Activated CD8-positive, alpha-beta memory T cell treated with anti-CD3 and anti-CD28 coated beads, Interleukin-2, amount 50 U/mL, for 48 hours (primary cell): ENCODE data around the gene PRXL2C.

ENCODE experiments used
- DNase-seq: peaks from one replicate; pipeline ENCODE4 v3.0.0-alpha.2; 2020

Gene PRXL2C

GRCh38 chr9:96609732-96610131 is 45.4 kb downstream of the PRXL2C start:
- no peak for DNase-seq

GRCh38 chr9:96607971-96608370 is 47.1 kb downstream of the PRXL2C start:
- no peak for DNase-seq

DNA sequence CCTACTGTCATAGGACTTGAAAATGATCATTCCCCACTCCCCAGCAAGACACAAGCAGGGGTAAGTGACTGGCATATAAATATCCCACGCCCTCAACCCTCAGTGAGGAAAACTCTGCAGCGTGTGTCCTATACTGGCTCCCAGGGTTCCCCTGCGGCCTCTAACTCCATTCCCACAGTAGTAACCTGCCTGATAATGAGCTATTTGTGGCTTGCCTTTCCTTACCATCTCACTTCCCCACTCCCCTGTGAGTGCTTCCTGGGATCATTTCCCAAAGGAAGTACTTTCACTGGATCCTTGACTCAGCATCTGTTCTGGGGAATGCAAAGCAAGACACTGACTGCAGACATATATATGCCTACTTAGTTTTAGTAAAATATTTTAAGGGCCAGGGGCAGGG is 49.8 kb downstream of the PRXL2C start:
- DNase-seq = no peak

DNA sequence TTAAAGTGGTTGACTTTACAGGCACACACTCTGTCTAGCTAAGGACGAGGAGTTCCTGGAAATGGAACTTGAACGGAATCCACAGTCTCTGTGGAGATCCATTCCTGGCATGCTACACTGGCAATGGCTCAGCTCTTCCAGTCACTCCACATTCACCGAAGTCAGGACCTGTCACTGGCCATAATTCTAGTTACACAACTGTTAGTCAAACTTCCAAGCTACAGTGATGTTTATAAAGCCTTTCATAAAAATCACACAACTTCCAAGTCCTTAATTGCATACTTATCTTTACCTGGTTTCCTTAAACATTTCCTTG is 51.2 kb downstream of the PRXL2C start:
- no peak for DNase-seq

DNA sequence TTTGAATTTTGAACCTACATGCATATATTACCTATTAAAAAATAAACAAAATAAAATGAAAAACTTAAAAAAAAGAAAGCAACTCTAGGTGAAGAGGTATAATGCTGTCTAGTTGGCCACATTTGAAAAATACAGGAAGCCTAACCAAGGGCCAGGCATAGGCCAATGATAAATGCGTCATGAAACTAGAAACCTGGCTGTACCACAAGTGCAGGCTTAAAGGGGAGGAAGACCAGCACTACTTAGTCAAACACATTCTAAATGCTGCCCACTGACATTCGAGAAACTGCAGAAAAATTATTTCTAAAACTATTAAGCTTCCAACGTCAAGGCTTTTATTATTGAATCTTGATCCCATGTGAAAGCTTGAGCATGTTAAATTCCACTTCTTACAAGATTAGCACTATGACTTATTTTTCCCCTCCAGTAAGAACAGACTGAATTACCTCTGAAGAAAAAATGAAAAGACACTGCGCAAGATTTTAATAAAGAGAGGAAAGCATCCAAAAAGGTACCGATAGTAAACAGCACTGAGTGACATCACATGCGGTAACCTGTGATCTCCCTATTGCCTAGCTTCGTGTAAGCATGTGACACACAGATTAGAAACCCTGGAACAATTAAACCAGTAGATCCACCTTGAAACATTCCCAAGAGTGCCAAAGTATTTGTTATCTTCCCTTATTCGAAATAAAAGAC is 51.7 kb downstream of the PRXL2C start:
- DNase-seq = no peak

DNA sequence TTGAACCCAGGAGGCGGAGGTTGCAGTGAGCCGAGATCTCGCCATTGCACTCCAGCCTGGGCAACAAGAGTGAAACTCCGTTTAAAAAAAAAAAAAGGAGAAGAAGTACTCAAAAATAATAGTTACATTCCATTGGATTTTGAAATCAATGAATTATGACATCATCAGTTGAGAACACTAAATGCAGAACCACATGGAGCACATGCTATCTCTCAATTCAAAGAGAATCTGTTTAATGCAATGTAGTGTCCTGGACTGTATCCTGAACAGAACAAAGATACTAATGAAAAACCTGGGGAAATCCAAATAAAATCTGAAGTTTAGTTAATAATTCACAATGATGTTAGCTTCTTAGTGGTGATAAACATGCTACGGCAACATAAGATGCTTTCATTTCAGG is 55.8 kb downstream of the PRXL2C start:
- no peak for DNase-seq

- no peak for DNase-seq
These were observed 58.5 kb downstream of the PRXL2C start for GRCh38 chr9:96596601-96597111.
